Astrocyte (in vitro differentiated cells and primary cell): ENCODE measurements around the gene ZG16.
"Not testable (repeated sequence)": the region's sequence is repeated elsewhere in the genome, so short reads cannot be mapped to it uniquely, and the experiment has no call there.

Source experiments
- EZH2 ChIP-seq: IDR thresholded peaks from 2 replicates; pipeline ENCODE4 v1.6.1; 2012; ENCODE audit warnings: mild to moderate bottlenecking, low read length, inconsistent platforms; ENCODE audit not compliant: insufficient read depth
- TF ChIP-seq, protein P1 (sequence below): IDR thresholded peaks from 2 replicates; pipeline ENCODE4 v1.5.1; 2011; ENCODE audit warnings: low read depth, mild to moderate bottlenecking, inconsistent platforms, low read length, moderate library complexity; ENCODE audit not compliant: insufficient read depth

DNA sequence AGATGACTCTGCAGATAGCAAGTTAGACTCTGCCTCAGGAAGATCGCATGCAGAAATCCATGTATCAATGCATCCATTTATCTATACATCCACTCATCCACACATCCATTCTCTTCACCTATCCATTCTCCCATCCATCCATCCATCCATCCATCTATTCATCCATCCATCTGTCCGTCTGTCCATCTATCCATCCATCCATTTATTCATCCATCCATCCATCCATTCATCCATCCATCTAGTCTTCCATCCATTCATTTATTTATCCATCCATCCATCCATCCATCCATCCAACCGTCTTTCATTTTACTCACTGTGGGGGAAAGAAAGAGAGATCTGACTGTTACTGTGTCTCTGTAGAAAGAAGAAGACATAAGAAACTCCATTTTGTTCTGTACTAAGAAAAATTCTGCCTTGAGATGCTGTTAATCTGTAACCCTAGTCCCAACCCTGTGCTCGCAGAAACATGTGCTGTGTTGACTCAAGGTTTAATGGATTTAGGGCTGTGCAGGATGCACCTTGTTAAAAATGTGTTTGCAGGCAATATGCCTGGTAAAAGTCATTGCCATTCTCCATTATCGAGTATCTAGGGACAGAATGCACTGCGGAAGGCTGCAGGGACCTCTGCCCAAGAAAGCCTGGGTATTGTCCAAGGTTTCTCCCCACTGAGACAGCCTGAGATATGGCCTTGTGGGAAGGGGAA is 38.0 kb upstream of the ZG16 start:
- not testable (repeated sequence) for TF ChIP-seq EZH2
- TF ChIP-seq, protein P1, sequence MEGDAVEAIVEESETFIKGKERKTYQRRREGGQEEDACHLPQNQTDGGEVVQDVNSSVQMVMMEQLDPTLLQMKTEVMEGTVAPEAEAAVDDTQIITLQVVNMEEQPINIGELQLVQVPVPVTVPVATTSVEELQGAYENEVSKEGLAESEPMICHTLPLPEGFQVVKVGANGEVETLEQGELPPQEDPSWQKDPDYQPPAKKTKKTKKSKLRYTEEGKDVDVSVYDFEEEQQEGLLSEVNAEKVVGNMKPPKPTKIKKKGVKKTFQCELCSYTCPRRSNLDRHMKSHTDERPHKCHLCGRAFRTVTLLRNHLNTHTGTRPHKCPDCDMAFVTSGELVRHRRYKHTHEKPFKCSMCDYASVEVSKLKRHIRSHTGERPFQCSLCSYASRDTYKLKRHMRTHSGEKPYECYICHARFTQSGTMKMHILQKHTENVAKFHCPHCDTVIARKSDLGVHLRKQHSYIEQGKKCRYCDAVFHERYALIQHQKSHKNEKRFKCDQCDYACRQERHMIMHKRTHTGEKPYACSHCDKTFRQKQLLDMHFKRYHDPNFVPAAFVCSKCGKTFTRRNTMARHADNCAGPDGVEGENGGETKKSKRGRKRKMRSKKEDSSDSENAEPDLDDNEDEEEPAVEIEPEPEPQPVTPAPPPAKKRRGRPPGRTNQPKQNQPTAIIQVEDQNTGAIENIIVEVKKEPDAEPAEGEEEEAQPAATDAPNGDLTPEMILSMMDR, result not testable (repeated sequence)
